Measurements from ENCODE around the gene HFM1.
"Not testable (repeated sequence)": the region's sequence is repeated elsewhere in the genome, so short reads cannot be mapped to it uniquely, and the experiment has no call there.

The HFM1 gene

DNA sequence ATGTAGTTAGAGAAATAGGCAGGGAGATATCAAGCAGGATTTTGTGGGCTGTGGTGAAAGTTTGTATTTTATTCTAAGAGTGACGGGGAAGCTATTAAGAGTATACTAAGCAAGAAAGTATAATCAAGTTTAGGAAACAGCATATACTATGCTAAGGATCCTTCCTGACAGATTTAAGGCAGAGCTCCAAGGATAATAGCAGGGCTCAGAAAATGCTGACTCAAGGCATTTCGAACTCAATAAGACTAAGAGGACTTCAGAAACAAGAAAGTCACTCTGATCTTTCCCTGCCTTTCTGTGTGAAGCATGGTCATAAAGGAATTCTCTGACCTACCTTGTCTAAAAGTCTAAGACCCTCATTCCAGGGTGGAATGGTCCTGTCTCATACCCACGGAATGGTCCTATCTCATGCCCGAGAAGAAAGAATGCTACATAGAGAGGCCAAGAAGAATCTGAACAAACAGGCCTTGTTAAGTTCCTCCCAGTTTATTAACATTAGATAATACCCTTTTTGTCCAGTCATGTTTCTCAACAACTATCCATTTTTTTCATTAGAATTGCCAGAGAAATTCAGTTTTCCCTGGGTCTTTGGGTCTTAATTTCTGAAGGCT is 59.1 kb downstream of the HFM1 start:
- DNase-seq, result no peak

DNA sequence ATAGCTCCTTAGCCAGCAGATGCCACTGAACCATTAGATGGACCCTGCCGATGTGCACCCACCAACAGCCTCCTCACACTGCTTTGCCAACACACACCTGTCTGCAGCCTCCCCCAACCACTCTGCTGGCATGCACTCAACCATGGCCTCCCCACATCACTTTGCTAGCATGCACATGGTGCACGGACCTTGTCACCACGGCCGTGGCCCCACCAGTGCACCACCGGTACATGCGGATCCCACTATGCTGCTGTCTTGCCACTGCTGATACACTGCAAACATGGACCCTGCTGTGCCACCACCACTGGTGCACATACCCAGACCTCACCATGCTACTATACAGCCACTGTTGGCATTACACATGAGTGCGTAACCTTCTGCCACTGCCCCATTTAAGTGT is 66.1 kb downstream of the HFM1 start:
- no peak for DNase-seq

DNA sequence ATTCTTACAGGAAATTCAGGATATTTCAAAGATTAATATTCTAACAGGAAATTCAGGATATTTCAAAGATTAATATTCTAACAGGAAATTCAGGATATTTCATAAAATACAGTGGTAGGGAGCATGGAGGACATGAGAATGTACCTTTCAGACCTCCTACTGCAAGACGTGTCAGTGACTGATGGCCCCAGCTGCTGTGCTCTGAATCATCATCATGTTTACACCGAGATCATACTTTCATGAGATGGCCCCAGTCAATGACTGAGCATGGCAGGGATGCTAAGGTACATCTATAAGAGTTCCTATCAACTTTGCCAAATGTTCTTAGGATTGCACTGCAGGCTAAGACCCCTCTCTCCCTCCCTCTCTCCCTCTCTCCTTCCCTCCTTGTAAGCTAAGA is 69.0 kb downstream of the HFM1 start:
- DNase-seq, result no peak

DNA sequence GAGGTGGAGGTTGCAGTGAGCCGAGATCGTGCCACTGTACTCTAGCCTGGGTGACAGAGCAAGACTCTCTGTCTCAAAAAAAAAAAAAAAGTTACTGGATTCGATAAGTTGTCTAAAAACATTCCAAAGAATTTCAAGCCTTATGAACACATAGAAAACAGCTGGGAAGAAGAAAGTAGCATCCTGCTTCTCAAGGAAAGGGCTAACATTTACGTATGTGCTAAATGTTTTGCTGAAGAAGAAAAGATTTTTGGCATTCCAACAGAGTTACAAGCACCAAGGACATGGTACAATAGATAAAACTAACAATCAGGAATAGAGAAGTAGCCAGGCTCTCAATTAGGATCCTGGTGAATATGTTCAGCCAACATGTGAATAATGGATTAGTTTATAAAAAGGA is 69.8 kb downstream of the HFM1 start:
- DNase-seq, result no peak

DNA sequence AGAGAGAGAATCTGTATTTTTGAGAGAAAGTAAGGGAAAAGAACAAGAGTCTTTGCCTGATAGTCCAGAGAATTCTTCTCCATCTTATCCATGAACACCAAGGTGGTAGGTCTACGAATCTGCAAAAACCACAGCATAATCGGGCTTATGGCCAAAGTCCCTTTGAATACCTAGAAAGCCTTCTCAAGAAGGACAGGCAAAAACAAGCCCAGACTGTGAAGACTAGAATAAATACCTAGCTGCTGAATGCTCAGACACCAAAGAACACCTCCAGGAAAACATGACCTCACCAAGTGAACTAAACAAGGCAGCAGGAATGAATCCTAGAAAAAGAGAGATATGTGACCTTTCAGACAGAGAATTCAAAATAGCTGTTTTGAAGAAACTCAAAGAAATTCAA is 79.2 kb downstream of the HFM1 start:
- DNase-seq, result no peak

DNA sequence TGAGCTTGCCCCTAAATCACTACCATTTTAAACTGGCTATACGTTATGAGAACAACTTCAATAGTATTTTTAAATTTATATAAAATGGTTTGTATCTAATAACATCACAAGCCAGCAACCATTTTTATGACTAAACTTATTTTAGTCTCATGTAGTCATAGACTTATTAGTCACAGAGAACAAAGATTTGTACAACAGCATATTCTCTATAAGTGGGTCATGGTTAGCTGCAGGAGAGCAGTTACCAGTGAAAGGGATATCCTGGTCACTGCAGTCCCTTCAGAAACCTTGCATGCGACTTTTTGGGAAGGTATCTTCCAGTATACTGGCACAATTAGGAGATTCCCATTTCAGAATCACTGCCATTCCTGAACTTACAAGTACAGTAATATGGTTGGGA is 90.0 kb downstream of the HFM1 start:
- no peak for DNase-seq

DNA sequence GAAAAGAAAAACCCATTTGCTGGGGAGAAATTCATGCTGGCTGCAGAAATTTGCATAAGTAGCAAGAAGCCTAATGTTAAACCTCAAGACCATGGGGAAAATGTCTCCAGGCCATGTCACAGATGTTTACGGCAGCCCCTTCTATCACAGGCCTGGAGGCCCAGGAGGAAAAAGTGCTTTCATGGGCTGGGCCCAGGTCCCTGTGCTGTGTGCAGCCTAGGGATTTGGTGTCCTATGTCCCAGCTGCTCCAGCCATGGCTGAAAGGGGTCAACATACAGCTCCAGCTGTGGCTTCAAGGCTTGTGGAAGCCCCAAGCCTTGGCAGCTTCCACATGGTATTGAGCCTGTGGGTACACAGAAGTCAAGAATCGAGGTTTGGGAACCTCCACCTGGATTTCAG is 93.0 kb downstream of the HFM1 start:
- no peak for DNase-seq

DNA sequence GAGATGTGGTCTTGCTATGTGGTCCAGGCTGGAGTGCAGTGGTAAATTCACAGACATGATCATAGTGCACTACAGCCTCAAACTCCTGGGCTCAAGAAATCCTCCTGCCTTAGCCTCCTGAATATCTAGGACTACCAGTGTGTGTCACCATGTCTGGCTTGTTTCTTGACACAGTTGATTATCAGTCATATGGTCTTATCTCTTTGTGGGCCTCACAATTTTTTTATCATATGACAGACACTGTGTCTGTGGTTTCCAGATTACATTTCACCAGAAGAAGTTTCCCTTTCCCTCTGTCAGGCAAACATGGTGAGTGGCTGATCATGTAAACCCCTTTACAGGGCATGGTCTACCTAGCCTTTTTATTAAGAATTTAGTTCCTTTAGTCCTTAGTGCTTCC is 96.1 kb downstream of the HFM1 start:
- DNase-seq, result no peak

DNA sequence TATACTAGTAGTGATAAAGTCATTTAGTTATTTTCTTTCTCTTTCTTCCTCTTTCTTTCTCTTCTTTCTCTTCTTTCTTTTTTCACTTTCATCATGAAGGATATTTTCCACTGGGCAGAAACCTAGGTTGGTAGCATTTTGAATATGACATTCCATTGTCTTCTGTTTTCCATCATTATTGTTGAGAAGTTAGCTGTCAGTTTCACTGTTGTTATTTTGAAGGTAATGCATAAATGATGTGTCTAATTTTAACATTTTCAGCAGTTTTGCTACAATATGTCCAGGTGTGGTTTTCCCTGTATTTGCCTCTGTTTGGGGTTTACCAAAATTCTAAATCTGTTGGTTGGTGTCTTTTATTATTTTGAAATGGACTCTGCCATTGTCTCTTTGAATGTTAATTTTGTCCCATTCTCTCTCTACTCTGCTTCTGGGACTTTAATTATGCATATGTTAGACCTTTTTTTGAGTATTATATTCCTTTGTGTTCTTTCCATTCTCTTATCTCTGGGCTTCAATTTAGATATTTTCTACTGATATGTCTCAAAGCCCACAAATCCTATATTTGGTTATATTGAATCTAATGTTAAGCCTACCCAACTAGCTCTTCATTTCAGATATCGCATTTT is 96.7 kb downstream of the HFM1 start:
- DNase-seq, result no peak

DNA sequence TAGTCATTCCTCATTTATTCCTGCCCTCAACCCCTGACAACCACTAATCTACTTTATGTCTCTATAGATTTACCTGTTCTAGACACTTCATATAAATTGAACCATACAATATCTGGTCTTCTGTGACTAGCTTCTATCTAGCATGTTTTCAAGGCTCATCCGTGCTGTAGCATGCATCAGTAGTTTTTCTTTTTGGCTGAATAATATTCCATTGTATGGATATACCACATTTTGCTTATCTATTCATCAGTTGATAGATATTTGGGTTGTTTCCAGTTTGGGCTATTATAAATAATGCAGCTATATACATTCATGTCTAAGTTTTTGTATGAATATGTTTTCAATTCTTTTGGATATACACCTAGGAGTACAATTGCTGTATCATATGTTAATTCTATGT is 101.5 kb downstream of the HFM1 start:
- DNase-seq, result no peak

DNA sequence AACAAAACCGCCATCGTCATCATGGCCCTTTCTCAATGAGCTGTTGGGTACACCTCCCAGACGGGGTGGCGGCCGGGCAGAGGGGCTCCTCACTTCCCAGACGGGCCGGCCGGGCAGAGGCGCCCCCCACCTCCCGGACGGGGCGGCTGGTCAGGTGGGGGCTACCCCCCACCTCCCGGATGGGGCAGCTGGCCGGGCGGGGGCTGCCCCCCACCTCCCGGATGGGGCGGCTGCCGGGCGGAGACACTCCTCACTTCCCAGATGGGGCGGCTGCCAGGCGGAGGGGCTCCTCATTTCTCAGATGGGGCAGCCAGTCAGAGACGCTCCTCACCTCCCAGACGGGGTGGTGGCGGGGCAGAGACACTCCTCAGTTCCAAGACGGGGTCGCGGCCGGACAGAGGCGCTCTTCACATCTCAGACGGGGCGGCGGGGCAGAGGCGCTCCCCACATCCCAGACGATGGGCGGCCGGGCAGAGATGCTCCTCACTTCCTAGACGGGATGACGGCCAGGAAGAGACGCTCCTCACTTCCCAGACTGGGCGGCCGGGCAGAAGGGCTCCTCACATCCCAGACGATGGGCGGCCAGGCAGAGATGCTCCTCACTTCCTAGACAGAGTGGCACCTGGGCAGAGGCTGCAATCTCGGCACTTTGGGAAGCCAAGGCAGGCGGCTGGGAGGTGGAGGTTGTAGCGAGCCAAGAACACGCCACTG is 115.6 kb downstream of the HFM1 start:
- DNase-seq, result not testable (repeated sequence)

DNA sequence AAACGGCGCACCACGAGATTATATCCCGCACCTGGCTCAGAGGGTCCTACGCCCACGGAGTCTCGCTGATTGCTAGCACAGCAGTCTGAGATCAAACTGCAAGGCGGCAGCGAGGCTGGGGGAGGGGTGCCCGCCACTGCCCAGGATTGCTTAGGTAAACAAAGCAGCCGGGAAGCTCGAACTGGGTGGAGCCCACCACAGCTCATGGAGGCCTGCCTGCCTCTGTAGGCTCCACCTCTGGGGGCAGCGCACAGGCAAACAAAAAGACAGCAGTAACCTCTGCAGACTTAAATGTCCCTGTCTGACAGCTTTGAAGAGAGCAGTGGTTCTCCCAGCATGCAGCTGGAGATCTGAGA is 117.7 kb downstream of the HFM1 start:
- not testable (repeated sequence) for DNase-seq

DNA sequence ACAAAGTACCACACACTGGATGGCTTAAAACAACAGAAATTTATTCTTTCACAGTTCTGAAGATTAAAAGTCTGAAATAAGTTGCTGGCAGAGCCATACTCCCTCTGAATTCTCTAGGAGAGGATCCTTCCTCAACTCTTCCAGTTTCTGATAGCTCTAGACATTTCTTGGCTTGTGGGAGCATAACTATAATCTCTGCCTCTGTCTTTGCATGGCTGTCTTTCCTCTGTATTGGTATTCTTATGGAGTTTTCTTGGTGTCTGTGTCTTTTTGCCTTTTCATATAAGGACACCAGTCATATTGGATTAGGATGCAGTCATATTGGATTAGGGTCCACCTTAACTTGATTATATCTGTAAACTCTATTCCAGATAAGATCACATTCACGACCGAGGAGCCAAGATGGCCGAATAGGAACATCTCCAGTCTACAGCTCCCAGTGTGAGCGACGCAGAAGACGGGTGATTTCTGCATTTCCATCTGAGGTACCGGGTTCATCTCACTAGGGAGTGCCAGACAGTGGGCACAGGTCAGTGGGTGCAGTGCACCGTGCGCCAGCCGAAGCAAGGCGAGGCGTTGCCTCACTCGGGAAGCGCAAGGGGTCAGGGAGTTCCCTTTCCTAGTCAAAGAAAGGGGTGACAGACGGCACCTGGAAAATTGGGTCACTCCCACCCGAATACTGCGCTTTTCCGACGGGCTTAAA is 118.2 kb downstream of the HFM1 start:
- not testable (repeated sequence) for DNase-seq

DNA sequence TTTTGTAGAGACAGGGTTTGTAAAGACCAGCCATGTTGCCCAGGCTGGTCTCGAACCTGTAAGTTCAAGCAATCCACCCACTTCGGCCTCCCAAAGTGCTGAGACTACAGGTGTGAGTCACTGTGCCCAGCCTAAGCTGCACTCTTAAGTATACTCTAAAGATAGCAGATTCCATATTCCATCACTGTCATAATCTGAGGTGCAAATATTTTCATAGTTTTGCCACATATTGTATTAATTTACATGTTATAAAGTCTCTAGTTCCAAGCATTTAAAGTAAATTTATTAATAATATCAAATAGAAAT is 121.3 kb downstream of the HFM1 start:
- DNase-seq, result no peak

DNA sequence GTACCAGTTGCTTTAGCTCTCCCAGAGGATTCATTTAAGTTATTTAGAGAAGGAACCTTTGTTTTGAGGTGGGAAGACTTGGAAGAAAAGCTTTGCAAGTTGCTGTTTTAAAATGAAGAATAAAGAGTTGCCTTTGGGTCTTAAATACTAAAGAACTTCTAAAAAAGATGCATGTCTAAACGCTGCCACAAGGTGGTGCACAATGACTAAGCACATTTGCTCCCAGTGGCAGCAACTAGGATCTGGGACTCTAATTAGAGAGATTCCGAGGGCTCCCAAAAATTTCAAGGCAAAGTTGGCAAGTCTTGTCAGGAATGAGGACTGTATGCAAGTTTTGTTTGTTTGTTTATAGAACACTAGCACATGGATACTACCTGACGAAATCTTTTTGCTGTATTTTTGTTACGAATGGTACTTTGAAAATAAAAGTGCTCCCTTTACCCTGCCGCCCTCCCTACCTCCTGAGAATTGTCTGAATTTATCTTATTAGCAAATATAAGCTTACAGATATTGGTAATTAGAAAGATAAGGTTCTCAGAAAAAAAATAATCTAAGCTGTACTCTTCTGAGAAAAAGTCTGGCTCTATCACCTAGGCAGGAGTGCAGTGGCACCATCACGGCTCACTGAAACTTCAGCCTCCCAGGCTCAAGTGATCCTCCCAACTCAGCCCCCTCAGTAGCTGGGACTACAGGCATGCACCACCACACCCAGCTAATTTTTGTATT is 121.8 kb downstream of the HFM1 start:
- peak; percentile 65 for DNase-seq

DNA sequence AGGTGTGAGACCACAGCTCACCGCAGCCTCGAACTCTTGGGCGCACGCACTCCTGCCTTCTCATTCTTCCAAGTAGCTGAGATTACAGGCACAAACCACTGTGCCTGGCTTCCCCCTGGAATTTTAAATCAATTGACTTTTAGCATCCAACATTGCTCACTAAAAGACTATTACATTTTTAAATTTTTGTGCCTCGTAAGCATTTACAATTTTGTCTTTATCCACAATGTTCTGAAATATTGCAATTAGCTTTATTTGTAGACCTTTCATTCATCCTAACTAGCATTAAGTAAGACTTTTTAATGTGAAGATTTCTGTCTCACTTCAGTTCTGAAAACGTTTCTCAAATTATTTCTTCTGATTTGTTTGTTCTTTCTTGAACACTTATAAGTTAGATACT is 122.9 kb downstream of the HFM1 start:
- DNase-seq, result no peak

DNA sequence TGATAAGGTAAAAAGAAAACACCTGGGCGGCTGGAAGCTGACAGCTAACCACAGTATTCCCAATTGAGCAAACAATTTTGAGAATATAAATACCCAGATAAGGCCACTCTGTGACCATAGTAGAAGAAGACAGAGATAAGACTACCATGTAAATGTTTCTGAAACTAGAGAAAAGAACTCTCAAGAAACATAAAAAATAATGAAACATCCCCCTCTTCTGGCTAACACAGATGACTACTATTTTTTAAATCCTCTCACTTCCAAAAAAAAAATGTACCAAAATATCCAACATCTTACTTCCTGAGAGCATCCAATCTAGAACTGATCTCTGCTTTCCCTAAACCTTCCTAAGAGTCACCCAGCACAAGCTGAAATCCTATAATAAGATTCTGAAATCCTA is 125.9 kb downstream of the HFM1 start:
- peak; percentile 14 for DNase-seq

DNA sequence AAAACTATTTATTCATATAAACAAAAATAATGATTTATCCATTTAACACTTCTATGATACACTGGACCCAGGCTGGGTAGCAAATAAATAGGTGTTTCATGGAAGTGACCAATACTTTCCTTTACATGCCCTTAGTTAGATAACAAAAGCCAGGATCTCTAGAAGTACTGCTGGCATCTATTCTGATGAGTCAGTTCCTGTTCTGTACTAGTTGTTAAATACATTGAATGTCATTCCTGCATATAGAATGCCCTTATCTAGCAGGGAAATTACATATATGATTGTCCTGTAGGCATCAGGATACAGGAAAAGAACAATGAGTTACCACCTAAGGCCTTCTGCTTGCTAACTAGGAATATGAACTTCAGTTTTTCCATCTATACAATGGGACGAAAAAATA is 130.8 kb downstream of the HFM1 start:
- no peak for DNase-seq

DNA sequence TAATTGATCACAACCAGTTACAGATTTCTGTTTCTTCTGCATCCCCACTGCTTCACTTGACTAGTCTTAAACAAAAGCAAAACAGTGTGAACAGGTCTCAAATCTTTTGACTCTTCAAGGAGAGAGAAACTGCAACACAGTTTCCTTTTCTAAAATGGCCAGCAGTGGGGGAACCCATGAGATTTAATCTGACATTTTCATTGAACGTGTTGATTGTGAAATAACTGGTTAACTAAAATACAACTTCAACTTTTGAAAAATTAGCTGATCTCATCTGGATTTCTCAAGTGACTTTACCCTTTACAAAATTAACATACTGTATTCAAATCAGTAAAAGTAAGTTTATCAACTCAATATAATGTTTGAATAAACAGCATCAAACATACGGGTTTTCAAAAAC is 143.0 kb downstream of the HFM1 start:
- DNase-seq, result no peak

DNA sequence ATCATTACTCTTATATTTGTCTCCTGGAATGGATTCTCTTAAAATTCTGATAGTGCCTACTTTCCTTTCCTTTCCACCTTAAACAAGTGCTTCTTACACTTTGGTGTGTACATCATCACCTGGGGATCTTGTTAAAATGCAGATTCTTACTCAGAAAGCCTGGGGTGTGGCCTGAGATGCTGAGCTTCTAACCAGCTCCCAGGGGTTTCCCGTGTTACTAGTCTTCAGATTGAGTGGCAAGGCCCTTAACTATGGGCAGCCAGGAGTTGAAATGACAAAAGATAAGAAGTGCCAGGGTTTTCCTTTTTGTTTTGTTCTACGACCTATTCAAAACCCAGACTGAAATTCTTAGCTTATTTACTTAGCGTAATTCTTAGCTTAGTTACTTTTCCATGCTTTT is 159.2 kb downstream of the HFM1 start:
- no peak for DNase-seq

DNA sequence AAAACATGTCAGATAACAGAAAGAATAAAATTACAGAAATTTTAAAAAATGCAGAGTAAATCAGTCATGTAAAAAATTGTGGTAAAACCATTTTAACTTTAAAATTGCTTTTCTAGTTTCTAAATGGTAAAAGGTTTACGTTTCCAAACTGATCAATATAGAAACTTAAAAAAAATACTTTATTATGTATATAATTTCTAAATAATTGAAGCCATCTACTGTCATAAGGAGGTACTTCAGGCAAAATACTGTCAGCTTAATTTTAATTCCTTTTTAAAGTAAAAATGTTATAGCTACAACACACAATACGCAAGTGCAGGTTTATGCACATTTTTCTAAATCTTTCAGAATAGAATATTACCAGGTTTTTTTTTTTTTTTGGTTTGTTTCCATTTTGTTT is 159.9 kb downstream of the HFM1 start:
- DNase-seq, result no peak

DNA sequence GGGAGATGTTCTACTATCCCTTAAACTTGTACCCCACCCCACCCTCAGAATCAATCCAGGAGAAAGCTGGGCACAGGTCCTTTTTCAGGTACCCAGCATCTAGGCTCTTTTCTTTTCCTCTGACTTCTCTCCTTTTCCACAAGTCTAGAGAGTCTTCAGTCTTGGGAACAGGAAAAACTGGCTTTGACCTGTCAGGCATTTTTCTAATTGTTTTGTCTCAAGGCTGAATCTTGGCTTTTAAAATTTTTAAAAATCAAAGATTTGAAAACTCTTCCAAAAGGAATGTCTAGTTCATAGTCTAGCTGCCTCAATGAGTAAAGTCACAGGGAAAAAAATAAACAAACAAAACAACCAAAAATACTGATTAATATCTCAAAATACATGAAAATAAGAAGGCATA is 161.5 kb downstream of the HFM1 start:
- no peak for DNase-seq

DNA sequence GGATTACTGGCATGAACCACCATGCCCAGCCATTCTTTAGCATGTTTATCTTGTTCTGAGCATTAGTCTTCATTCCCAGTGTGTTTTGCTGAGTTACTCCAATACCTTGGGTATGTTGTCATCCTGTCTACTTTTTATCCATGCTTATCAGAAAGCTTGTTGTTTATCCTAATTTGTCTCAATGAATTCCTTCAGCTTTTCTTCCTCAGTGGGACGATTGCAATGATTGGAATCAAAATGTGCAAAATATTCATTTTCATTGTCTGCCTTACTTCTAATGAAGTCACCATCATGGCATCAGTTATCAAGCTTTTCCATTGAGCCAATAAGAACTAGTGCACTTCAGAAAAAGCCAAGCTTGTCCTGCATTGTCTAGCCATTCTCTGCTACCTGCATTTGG is 170.5 kb downstream of the HFM1 start:
- DNase-seq, result no peak

DNA sequence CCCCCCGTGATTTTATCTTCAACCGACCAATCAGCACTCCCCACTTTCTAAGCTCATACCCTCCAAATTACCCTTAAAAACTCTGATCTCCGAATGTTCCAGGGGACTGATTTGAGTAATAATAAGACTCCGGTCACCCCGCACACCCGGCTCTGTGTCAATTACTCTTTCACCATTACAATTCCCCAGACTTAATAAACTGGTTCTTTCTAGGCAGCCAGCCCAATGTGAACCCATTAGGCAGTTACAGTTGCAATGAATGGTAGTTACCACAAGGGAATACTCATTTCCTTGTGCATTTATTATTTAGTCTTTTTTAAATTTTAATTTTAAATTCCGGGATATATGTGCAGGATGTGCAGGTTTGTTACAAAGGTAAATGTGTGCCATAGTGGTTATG is 177.9 kb downstream of the HFM1 start:
- no peak for DNase-seq
